Testis (tissue), 2 donors: Measurements from ENCODE around the gene OR6C4.
"Not testable (repeated sequence)": the region's sequence is repeated elsewhere in the genome, so short reads cannot be mapped to it uniquely, and the experiment has no call there.

ENCODE experiments used
- CTCF ChIP-seq, 3 experiments: fragments of 450-650 bp in 2 of 3; fragments of 200-600 bp in 1 of 3; sonication (generic) in 1 of 3; IDR thresholded peaks; one replicate each; pipeline ENCODE4 v1.5.1; 2016 to 2019; ENCODE audit warnings: antibody characterized with exemption in 3 of 3, mild to moderate bottlenecking in 2 of 3, moderate library complexity in 1 of 3
- POLR2A ChIP-seq: fragments of 450-650 bp; IDR thresholded peaks from one replicate; pipeline ENCODE4 v1.6.1; 2017; ENCODE audit warnings: antibody characterized with exemption, mild to moderate bottlenecking, moderate library complexity

DNA sequence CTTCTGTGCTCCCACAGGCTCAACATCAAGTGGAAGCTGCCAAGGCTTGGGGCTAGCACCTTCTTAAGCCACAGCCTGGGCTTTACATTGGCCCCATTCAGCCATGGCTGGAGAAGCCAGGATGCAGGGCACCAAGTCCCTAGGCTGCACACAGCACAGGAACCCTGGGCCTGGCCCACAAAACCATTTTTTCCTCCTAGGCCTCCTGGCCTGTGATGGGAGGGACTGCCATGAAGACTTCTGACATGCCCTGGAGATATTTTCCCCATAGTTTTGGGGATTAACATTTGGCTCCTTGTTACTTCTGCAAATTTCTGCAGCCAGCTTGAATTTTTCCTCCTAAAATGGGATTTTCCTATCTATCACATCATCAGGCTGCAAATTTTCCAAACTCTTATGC is 20.7 kb downstream of the OR6C4 start:
- TF ChIP-seq POLR2A; CTCF (IDR thresholded peaks at IDR 0.05): not testable (repeated sequence)
